ENCODE results near the gene POFUT1. TPM values are rescaled to one million over a fixed set of nuclear protein-coding genes. Genes with fewer than 3 reads are reported as not detected.

The POFUT1 gene
- polyA plus RNA-seq, 2 of the 4 experiments (the other 2 are of a cell fraction), result 29.6 to 43.9 TPM

GRCh38 chr20:32234135-32234808 is 26.6 kb downstream of the POFUT1 start:
- ChIA-PET CTCF (interaction anchor here (1.2 kb wide), 1 partner anchor 10 kb away, joined by 3 read pairs; no protein-coding TSS in a partner anchor), POLR2A (no interaction called here)
- Histone ChIP-seq H3K4me1 (no peaks in the 10 kb centered on the region), H3K9me3 (no peaks in the 10 kb centered on the region), H3K4me2 (no peak overlapping the region), H3K27ac (no peak overlapping the region), H3K4me3 (no peak overlapping the region)
- ATAC-seq (no peak), FAIRE-seq (no peak), DNase-seq (ENCODE audit: low read depth in 1 of 2, low spot score in 1 of 2) (no peak)
- TF ChIP-seq GATA3 (IDR thresholded peaks at IDR 0.05; ENCODE audit: borderline replicate concordance) (no peak), RARB (CRISPR knock-in tag; IDR thresholded peaks at IDR 0.05) (no peak), CHD2 (IDR thresholded peaks at IDR 0.05; ENCODE audit: low read length, partially characterized antibody) (no peak), ELK1 (IDR thresholded peaks at IDR 0.05; ENCODE audit: low read depth, low read length) (no peak), FOXS1 (CRISPR knock-in tag; IDR thresholded peaks at IDR 0.05) (no peak), HOXB13 (CRISPR knock-in tag; IDR thresholded peaks at IDR 0.05; ENCODE audit: low read depth) (no peak), EP300 (IDR thresholded peaks at IDR 0.05) (no peak), POLR2AphosphoS2 (conservative IDR thresholded peaks at IDR 0.05; ENCODE audit: low read length) (no peak), EHF (CRISPR knock-in tag; IDR thresholded peaks at IDR 0.05) (no peak), POLR2A (IDR thresholded peaks at IDR 0.05; ENCODE audit: low read length) (no peak)
- TF ChIP-seq, protein P1, sequence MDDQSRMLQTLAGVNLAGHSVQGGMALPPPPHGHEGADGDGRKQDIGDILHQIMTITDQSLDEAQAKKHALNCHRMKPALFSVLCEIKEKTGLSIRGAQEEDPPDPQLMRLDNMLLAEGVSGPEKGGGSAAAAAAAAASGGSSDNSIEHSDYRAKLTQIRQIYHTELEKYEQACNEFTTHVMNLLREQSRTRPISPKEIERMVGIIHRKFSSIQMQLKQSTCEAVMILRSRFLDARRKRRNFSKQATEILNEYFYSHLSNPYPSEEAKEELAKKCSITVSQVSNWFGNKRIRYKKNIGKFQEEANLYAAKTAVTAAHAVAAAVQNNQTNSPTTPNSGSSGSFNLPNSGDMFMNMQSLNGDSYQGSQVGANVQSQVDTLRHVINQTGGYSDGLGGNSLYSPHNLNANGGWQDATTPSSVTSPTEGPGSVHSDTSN (IDR thresholded peaks at IDR 0.05), result no peak
- WGBS (ENCODE audit: missing lambda C conversion rate), result 94% methylated on average over 12 of the region's 13 CpGs

GRCh38 chr20:32235331-32236047 is 27.8 kb downstream of the POFUT1 start:
- 78% methylated on average over 6 of the region's 6 CpGs for WGBS (ENCODE audit: missing lambda C conversion rate)
- no peak for DNase-seq (ENCODE audit: low read depth in 1 of 2, low spot score in 1 of 2)
- TF ChIP-seq CTCF (IDR thresholded peaks at IDR 0.05) (no peak), RAD21 (conservative IDR thresholded peaks at IDR 0.05 in 1 of 2, IDR thresholded peaks at IDR 0.05 in 1 of 2) (no peak), BHLHE40 (IDR thresholded peaks at IDR 0.05; ENCODE audit: low read depth, low read length) (no peak), KDM5A (IDR thresholded peaks at IDR 0.05) (no peak), MAFK (IDR thresholded peaks at IDR 0.05; ENCODE audit: partially characterized antibody) (peak; percentile 79), GATA3 (IDR thresholded peaks at IDR 0.05; ENCODE audit: borderline replicate concordance) (no peak)
- no peak for ATAC-seq
- H3K4me3 ChIP-seq, result no peak overlapping the region
- no peak for FAIRE-seq
- H3K4me1 ChIP-seq, result no peaks in the 10 kb centered on the region
- no peak overlapping the region for H3K27ac ChIP-seq
- CTCF ChIA-PET, result interaction anchor here (0.6 to 0.9 kb wide), 2 partner anchors 10 to 1187 kb away, joined by 3 to 4 read pairs; no protein-coding TSS in a partner anchor
- POLR2A ChIA-PET, result no interaction called here
- no peak overlapping the region for H3K4me2 ChIP-seq
- no peaks in the 10 kb centered on the region for H3K9me3 ChIP-seq

DNA sequence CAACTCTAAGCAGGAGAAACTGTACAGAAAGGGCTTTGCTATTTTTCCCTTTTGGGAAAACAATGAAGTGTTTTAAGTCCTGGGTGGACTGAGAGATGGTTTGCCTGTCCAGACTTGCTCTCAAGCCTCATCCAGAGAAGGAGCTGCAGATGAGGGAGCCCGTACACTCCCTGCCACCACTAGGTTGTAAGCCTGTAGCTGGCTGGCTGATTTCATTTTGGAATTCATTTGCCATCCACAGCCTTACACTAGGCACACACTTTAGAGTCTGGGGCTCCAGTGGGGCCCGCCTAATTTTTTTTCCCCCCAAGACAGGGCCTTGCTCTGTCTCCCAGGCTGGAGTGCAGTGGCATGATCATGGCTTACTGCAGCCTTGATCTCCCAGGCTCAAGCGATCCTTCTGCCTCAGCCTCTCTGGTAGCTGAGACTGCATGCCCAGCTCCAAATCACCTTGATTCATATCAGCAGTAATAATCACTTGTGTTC is 28.4 kb downstream of the POFUT1 start:
- ATAC-seq (no peak), DNase-seq (ENCODE audit: low read depth in 1 of 2, low spot score in 1 of 2) (no peak), FAIRE-seq (no peak)
- WGBS (ENCODE audit: missing lambda C conversion rate), result 91% methylated on average over 3 of the region's 3 CpGs
- Histone ChIP-seq H3K27ac (no peak overlapping the region), H3K4me3 (no peak overlapping the region), H3K4me2 (no peak overlapping the region), H3K4me1 (no peaks in the 10 kb centered on the region), H3K9me3 (no peaks in the 10 kb centered on the region)
- ChIA-PET CTCF (interaction anchor here (0.9 kb wide), 1 partner anchor 11 kb away, joined by 4 read pairs; no protein-coding TSS in a partner anchor), POLR2A (no interaction called here)
- TF ChIP-seq HES2 (IDR thresholded peaks at IDR 0.05), result no peak
- no peak for TF ChIP-seq EHF (CRISPR knock-in tag; IDR thresholded peaks at IDR 0.05)
- no peak for TF ChIP-seq ESRRA (IDR thresholded peaks at IDR 0.05; ENCODE audit: borderline replicate concordance, low read length)
- no peak for TF ChIP-seq MYC (IDR thresholded peaks at IDR 0.05; ENCODE audit: borderline replicate concordance, low read length)
- TF ChIP-seq BHLHE40 (IDR thresholded peaks at IDR 0.05; ENCODE audit: low read depth, low read length), result no peak
- TF ChIP-seq, protein P2, sequence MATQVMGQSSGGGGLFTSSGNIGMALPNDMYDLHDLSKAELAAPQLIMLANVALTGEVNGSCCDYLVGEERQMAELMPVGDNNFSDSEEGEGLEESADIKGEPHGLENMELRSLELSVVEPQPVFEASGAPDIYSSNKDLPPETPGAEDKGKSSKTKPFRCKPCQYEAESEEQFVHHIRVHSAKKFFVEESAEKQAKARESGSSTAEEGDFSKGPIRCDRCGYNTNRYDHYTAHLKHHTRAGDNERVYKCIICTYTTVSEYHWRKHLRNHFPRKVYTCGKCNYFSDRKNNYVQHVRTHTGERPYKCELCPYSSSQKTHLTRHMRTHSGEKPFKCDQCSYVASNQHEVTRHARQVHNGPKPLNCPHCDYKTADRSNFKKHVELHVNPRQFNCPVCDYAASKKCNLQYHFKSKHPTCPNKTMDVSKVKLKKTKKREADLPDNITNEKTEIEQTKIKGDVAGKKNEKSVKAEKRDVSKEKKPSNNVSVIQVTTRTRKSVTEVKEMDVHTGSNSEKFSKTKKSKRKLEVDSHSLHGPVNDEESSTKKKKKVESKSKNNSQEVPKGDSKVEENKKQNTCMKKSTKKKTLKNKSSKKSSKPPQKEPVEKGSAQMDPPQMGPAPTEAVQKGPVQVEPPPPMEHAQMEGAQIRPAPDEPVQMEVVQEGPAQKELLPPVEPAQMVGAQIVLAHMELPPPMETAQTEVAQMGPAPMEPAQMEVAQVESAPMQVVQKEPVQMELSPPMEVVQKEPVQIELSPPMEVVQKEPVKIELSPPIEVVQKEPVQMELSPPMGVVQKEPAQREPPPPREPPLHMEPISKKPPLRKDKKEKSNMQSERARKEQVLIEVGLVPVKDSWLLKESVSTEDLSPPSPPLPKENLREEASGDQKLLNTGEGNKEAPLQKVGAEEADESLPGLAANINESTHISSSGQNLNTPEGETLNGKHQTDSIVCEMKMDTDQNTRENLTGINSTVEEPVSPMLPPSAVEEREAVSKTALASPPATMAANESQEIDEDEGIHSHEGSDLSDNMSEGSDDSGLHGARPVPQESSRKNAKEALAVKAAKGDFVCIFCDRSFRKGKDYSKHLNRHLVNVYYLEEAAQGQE (IDR thresholded peaks at IDR 0.05), result no peak
- TF ChIP-seq RARB (CRISPR knock-in tag; IDR thresholded peaks at IDR 0.05), result no peak
- no peak for TF ChIP-seq FOXS1 (CRISPR knock-in tag; IDR thresholded peaks at IDR 0.05)
- no peak for TF ChIP-seq ZNF302 (CRISPR knock-in tag; IDR thresholded peaks at IDR 0.05)
- TF ChIP-seq KDM5A (IDR thresholded peaks at IDR 0.05), result no peak
- no peak for TF ChIP-seq ZC3H11A (IDR thresholded peaks at IDR 0.05)
- no peak for TF ChIP-seq CHD2 (IDR thresholded peaks at IDR 0.05; ENCODE audit: low read length, partially characterized antibody)
- TF ChIP-seq NFE2L2 (conservative IDR thresholded peaks at IDR 0.05; ENCODE audit: low read length), result no peak
- TF ChIP-seq HOXB5 (CRISPR knock-in tag; IDR thresholded peaks at IDR 0.05), result no peak

Data from A549 (cell line).